C4-2B (cell line): ENCODE data around the gene RBBP8.

ENCODE experiments used
- H3K27ac ChIP-seq: fragments of 450-650 bp; 2 replicates; pipeline ENCODE4 v1.5.1; 2017
- ZFX ChIP-seq: fragments of 450-650 bp; IDR thresholded peaks from 2 replicates; pipeline ENCODE4 v1.6.1; 2017
- TF ChIP-seq, protein P1 (sequence below): fragments of 450-650 bp; conservative IDR thresholded peaks from 2 replicates; pipeline ENCODE4 v1.5.1; 2017; ENCODE audit warnings: mild to moderate bottlenecking

RBBP8 gene

DNA sequence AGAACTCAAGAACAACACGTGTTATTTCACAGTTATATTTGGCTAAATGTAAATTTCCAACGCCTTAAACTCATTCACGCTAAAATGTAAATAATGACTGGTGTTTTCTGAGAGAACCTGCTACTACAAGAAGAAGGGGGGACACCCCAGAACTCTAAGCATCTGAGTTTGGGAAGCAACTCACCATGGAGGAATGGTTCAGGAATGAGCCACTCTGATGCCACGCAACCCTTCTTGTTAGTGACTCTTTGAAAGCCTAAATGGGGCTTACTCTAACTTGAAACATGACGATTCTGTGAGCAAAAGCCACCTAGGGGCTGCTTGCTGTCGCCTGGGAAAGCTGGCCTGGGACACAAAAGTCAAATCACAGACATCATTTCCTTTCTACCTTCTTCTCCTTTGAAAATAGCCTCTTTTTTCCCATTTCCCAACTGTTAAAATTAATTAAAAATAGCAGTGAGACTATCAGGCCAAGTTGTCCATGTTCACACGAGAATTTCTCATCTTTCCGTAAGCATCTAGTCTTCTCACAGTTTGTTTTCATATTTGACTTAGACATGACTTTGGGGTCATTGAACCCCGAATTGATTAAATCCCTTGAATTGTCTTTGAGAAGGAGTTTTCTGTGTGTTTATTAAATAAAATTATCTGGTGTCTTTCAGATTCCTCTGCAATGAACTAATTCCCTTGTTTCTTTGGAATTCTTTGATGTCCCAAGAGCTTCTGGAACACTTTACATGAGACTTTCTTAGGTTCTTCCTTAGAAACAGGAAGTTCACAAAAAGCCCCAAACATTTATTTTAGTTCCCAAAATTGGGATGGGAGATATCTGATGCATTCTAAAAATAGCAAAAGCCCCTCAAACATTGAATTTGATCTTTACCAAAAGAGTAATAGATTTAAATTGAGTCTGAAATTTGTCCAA is 126.7 kb downstream of the RBBP8 start:
- H3K27ac ChIP-seq: no peak overlapping the region
- no peak for TF ChIP-seq ZFX
- TF ChIP-seq, protein P1, sequence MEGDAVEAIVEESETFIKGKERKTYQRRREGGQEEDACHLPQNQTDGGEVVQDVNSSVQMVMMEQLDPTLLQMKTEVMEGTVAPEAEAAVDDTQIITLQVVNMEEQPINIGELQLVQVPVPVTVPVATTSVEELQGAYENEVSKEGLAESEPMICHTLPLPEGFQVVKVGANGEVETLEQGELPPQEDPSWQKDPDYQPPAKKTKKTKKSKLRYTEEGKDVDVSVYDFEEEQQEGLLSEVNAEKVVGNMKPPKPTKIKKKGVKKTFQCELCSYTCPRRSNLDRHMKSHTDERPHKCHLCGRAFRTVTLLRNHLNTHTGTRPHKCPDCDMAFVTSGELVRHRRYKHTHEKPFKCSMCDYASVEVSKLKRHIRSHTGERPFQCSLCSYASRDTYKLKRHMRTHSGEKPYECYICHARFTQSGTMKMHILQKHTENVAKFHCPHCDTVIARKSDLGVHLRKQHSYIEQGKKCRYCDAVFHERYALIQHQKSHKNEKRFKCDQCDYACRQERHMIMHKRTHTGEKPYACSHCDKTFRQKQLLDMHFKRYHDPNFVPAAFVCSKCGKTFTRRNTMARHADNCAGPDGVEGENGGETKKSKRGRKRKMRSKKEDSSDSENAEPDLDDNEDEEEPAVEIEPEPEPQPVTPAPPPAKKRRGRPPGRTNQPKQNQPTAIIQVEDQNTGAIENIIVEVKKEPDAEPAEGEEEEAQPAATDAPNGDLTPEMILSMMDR: no peak

DNA sequence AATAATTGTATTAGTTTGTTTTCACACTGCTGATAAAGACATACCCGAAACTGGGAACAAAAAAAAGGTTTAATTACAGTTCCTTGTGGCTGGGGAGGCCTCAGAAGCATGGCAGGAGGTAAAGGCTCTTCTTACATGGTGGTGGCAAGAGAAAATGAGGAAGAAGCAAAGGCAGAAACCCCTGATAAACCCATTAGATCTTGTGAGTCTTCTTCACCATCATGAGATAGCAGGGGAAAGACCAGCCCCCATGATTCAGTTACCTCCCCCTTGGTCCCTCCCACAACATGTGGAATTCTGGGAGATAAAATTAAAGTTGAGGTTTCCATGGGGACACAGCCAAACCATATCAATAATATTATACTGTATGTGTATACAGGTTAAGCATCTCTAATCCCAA is 128.9 kb downstream of the RBBP8 start:
- H3K27ac ChIP-seq: no peak overlapping the region
- TF ChIP-seq ZFX: no peak
- TF ChIP-seq, protein P1: no peak

DNA sequence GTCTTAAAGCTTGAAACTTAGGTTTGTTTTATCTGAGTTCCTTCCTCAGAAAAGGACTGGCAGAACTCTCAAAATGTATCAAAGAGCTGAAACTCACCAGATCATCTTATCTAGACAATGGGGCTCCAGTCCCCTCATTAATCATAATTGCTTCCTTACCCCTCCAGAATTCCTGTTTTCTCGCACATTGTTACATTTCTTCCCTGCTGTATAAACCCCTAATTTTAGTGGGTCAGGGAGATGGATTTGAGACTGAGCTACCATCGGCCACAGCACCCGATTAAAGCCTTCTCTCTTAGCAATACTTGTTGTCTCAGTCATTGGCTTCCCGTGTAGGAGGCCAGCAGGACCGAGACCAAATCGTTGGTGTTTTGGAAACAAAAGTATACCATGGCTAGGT is 130.4 kb downstream of the RBBP8 start:
- TF ChIP-seq, protein P1: no peak
- no peak for TF ChIP-seq ZFX
- no peak overlapping the region for H3K27ac ChIP-seq

DNA sequence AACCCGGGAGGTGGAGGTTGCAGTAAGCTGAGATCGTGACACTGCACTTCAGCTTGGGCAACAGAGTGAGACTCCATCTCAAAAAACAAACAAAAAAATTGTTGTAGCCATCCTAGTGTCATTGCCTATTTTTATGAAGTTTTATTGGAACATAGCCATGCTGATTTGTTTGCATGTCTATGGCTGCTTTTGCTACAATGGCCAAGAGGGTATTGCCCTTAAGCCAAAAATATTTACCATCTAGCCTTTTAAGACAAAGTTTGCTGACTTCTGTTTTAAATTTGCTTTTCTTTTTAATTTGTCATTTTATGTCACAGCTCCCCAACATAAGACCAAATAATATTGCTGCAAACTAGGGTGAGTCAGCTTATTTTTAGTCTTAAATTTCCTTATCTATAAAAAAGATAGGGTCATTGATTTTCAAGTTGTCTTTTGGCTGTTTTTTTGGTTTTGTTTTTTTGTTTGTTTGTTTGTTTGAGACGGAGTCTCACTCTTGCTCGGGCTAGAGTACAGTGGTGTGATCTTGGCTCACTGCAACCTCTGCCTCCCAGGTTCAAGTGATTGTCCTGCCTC is 132.2 kb downstream of the RBBP8 start:
- no peak for TF ChIP-seq ZFX
- TF ChIP-seq, protein P1: no peak
- no peak overlapping the region for H3K27ac ChIP-seq

DNA sequence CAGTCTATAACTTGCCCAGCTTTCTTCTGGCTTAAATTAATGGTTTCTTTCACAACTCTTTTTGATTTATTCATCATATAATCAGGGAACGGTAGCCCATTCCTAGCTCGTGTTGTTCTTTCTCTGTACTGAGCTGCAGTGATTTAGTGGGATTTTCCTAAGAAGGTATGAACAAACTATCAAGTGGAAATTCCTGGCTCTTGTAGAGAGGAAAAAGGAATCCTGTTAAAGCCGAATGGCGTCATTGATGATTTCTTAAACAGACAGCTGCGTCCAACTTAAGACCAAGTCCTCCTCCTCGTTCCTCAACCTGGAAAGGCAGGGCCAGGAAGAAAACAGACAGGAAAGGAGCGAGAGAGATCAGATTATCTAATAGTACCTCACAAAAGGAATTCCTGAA is 132.9 kb downstream of the RBBP8 start:
- H3K27ac ChIP-seq: no peak overlapping the region
- TF ChIP-seq, protein P1: no peak
- TF ChIP-seq ZFX: no peak

DNA sequence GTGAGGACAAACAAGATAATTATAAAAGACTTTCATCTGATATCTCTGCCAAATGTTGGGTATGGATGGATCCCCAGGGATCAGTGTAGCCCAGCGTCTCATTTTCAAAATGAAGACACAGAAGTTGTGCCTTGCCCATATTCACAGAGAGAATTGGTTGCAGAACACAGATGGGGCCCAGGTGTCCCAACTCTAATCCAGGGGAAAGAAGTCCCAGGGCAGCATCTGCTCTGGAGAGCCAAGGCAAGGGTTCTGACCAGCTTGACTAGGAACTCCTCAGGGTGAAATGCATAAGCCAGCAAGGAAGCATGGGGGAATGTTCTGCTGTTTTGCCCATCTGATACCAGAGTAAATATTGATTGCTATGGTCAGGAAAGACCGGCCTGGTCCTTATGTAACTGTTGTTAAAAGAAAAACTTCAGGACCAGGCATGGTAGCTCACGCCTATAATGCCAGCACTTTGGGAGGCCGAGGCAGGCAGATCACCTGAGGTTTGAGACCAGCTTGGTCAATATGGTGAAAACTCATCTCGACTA is 133.4 kb downstream of the RBBP8 start:
- H3K27ac ChIP-seq: no peak overlapping the region
- TF ChIP-seq, protein P1: no peak
- no peak for TF ChIP-seq ZFX

DNA sequence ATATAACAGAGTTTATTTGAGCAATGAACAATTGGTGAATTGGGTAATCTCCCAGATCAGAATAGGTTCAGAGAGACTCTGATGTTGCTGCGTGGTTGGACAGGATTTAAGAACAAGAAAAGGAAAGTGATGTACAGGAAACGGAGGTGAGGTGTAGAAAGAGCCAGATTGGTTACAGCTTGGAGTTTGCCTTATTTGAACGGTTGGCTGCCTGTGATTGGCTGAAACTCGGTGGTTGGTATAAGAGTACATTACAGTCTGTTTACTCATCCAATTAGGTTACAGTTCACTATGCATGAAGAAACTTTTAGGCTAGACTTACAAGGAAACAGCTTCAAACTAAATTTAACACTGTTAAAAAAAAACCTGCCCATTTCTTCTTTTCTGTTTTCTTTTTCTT is 134.1 kb downstream of the RBBP8 start:
- no peak overlapping the region for H3K27ac ChIP-seq
- TF ChIP-seq, protein P1: no peak
- no peak for TF ChIP-seq ZFX
